ENCODE measurements around the gene BBC3. TPM values are rescaled to one million over a fixed set of nuclear protein-coding genes. Genes with fewer than 3 reads are reported as not detected.

The BBC3 gene
- total and polyA plus RNA-seq, 2 of the 4 experiments (the other 2 are of a cell fraction) = 1.6 to 6.5 TPM

- peaks cover 52 to 74% of the 10 kb centered on the region in 2 experiments for H3K79me1 ChIP-seq (ENCODE audit: low read depth in 1 of 2, low read length in 2 of 2)
- no TSS peak for BruUV-seq (replicated peaks)
- no peak overlapping the region for H3K4me2 ChIP-seq (ENCODE audit: low read depth, low read length)
- H3K4ac ChIP-seq (ENCODE audit: low read depth, low read length) = no peak overlapping the region
- no peak overlapping the region for H2AK9ac ChIP-seq (replicated peaks; ENCODE audit: low read depth, low read length, poor library complexity)
- no peaks in the 10 kb centered on the region for H3K9me3 ChIP-seq (ENCODE audit: control insufficient read depth, insufficient read depth, low read length)
- CTCF ChIA-PET = no interaction called here
- intact Hi-C loops (cut with micrococcal nuclease) = no loop called here
- H4K5ac ChIP-seq (ENCODE audit: low read depth, low read length) = no peak overlapping the region
- no peak overlapping the region for H3K18ac ChIP-seq (ENCODE audit: low read depth, low read length)
- no peak overlapping the region for H4K91ac ChIP-seq (ENCODE audit: insufficient read depth, low read depth, low read length)
- dilution Hi-C loops (cut with HindIII; ENCODE audit: low sequenced_read_pairs, unreplicated experiment) = no loop called here
- no peak overlapping the region for H2AK5ac ChIP-seq (ENCODE audit: low read depth, low read length)
- H3K9me1 ChIP-seq (ENCODE audit: insufficient read depth, low read length) = peaks cover 18% of the 10 kb centered on the region
- H3K27me3 ChIP-seq (ENCODE audit: control insufficient read depth, insufficient read depth, low read length) = no peaks in the 10 kb centered on the region
- no peak overlapping the region for H3K14ac ChIP-seq (replicated peaks; ENCODE audit: low read depth, low read length)
- H2AFZ ChIP-seq (replicated peaks; ENCODE audit: low read length, poor library complexity) = no peak overlapping the region
- H4K20me1 ChIP-seq (ENCODE audit: insufficient read depth, low read length) = peaks cover 49% of the 10 kb centered on the region
- no peak overlapping the region for H3K23ac ChIP-seq (ENCODE audit: low read depth, low read length)
- H4K8ac ChIP-seq (ENCODE audit: low read depth in 2 of 2, low read length in 2 of 2) = no peak overlapping the region
- H2BK120ac ChIP-seq (ENCODE audit: low read depth, low read length) = no peak overlapping the region
- peaks cover 17% of the 10 kb centered on the region for H3K36me3 ChIP-seq (ENCODE audit: control insufficient read depth, insufficient read depth, low read length)
- no peak overlapping the region for H2BK15ac ChIP-seq (ENCODE audit: low read depth, low read length)
- POLR2A ChIA-PET (ENCODE audit: unreplicated experiment) = no interaction called here
- WGBS, 2 experiments (ENCODE audit: extremely low coverage in 2 of 2, insufficient read length in 1 of 2) = no CpG with 5 or more reads among the region's 4 CpGs
- no peak overlapping the region for H3K4me3 ChIP-seq (ENCODE audit: insufficient read depth, low read depth, low read length)
- H3K4me1 ChIP-seq (ENCODE audit: control insufficient read depth, insufficient read depth, low read length) = peaks cover 10% of the 10 kb centered on the region
- ATAC-seq (ENCODE audit: low read depth) (no peak), DNase-seq (no peak)
- in situ Hi-C loops (cut with MboI; ENCODE audit: low sequenced_read_pairs) = no loop called here
- no peak overlapping the region for H3K27ac ChIP-seq (ENCODE audit: insufficient read depth, low read length)
- TF ChIP-seq MAFK (IDR thresholded peaks at IDR 0.05; ENCODE audit: low read depth, low read length) = no peak
- H3K9ac ChIP-seq (ENCODE audit: low read depth, low read length) = no peak overlapping the region
- no peak overlapping the region for H2BK5ac ChIP-seq (ENCODE audit: low read depth, low read length, poor library complexity, severe bottlenecking)
- no peak overlapping the region for H2BK20ac ChIP-seq (ENCODE audit: low read depth, low read length)
- no peak overlapping the region for H3K56ac ChIP-seq (ENCODE audit: extremely low read depth, insufficient read depth, low read length)
These were observed 51.2 kb downstream of the BBC3 start for GRCh38 chr19:47179653-47180310.
